ENCODE measurements around the gene PRKCE.

PRKCE gene

DNA sequence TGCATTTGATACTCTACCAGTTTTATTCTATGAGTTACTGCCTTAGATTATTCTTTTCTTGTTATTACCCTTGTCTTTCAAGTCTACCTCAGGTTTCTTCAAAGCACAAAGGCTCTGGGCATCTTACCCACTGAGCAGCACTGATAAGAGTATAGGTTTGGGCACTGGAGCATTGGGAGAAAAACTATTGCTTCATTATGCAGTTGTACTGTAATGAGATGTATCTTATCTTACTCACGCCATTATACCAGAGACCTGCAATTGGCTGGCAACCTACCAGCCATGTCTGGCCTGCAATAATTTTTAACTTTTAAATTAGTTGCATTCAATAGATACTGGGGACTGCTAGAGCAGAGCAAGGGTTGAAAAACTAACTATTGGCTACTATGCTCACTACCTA is 21.5 kb upstream of the PRKCE start:
- TF ChIP-seq, protein P1, sequence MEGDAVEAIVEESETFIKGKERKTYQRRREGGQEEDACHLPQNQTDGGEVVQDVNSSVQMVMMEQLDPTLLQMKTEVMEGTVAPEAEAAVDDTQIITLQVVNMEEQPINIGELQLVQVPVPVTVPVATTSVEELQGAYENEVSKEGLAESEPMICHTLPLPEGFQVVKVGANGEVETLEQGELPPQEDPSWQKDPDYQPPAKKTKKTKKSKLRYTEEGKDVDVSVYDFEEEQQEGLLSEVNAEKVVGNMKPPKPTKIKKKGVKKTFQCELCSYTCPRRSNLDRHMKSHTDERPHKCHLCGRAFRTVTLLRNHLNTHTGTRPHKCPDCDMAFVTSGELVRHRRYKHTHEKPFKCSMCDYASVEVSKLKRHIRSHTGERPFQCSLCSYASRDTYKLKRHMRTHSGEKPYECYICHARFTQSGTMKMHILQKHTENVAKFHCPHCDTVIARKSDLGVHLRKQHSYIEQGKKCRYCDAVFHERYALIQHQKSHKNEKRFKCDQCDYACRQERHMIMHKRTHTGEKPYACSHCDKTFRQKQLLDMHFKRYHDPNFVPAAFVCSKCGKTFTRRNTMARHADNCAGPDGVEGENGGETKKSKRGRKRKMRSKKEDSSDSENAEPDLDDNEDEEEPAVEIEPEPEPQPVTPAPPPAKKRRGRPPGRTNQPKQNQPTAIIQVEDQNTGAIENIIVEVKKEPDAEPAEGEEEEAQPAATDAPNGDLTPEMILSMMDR (IDR thresholded peaks at IDR 0.05; ENCODE audit: control insufficient read depth, insufficient read depth, low read depth, low read length, missing control alignments), result no peak

DNA sequence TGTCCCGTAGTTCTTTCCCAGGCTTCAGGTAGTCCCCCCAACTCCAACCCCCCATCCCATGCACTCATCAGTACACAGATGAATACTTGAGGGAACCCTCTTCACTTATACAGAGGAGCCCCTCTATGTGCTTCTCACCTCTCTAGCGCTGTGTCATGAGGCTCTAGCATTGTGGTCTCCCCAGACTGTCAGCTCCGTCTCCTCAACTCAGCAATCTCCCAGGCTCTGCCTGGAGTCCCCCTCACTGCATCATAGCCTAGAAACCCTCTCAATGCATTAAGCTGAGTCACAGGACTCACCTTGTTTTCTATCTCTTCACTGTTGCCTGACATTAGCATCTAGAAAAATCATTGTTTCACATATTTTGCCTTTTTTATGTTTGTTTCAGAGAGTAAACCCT is 20.2 kb upstream of the PRKCE start:
- TF ChIP-seq, protein P1 (IDR thresholded peaks at IDR 0.05; ENCODE audit: control insufficient read depth, insufficient read depth, low read depth, low read length, missing control alignments), result no peak
- DNase-seq (ENCODE audit: low read depth), result no peak
- no peak overlapping the region for H3K4me3 ChIP-seq (ENCODE audit: control insufficient read depth, low read depth, low read length)

More for the DNA sequence above, 21.5 kb upstream of the PRKCE start:
- H3K4me3 ChIP-seq (ENCODE audit: control insufficient read depth, low read depth, low read length), result no peak overlapping the region
- DNase-seq (ENCODE audit: low read depth), result no peak

DNA sequence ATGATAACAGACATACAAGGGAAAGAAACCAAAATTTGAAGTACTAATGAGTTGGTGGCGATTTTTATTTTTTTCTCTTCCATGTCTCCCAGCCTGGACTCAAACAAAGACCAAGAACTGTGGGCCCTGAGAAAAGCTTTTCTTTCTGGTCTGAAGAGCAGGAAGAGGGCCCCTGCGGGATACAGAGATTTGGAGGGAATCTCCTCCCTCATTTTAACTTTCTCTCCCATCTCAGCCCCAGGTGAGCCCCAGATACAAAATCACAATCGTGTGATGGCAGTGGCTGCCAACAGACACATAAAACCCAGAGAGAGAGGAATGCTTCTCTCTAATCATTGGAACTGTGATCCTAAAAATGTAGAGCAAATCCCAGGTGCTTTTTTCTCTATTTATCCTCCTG is 19.5 kb upstream of the PRKCE start:
- H3K4me3 ChIP-seq (ENCODE audit: control insufficient read depth, low read depth, low read length), result no peak overlapping the region
- TF ChIP-seq, protein P1 (IDR thresholded peaks at IDR 0.05; ENCODE audit: control insufficient read depth, insufficient read depth, low read depth, low read length, missing control alignments), result no peak
- DNase-seq (ENCODE audit: low read depth), result no peak

DNA sequence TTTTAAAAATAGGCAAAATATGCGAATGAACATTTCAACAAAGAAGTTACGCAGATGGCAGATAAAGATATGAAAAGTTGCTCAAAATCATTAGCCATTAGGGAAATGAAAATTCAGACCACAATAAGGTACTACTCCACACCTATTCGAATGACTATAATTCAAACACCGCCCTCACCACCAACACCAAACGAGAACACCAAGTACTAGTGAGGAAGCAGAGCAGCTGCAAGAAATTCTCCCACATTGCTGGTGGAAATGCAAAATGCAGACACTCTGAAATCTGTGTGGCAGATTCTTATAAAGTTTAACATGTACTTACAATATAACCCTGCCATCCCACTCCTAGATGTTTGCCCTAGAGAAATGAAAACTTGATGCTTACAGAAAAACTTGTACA is 17.3 kb upstream of the PRKCE start:
- TF ChIP-seq, protein P1 (IDR thresholded peaks at IDR 0.05; ENCODE audit: control insufficient read depth, insufficient read depth, low read depth, low read length, missing control alignments), result no peak
- no peak overlapping the region for H3K4me3 ChIP-seq (ENCODE audit: control insufficient read depth, low read depth, low read length)
- DNase-seq (ENCODE audit: low read depth), result no peak

DNA sequence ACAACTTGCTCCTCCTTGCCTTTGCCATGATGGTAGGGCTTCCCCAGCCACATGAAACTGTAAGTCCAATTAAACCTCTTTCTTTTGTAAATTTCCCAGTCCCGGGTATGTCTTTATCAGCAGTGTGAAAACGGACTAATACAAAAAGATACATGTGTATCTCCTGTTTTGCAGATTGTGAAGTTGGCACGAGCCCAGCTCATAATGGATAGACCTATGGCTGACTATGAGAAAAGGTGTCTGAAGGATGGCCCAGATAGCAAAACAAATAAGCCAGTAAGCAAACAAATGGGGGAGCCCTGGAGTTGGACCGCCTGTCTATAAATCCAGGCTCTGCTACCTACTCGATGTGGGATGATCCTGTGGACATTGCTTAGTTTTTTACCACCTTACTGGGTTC is 15.5 kb upstream of the PRKCE start:
- no peak for DNase-seq (ENCODE audit: low read depth)
- H3K4me3 ChIP-seq (ENCODE audit: control insufficient read depth, low read depth, low read length), result no peak overlapping the region
- TF ChIP-seq, protein P1 (IDR thresholded peaks at IDR 0.05; ENCODE audit: control insufficient read depth, insufficient read depth, low read depth, low read length, missing control alignments), result no peak

DNA sequence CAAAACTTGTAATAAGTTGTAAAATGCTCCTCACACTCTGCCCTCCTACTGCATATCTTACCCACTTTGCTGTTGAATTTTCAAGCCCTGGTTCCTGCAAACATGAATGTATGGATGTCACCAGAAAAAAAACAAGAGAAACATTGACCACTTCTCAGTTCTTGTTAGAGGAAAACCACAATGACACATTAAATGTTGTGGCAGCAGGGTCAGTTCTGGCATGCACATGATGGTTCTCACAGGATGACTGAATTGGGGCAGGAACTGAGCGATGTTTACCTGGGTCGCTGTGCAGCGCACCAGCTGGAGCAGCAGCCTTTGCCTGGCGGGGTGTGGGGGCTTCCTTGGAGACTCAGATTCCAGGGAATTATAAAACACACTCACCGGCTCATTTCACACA is 14.0 kb upstream of the PRKCE start:
- DNase-seq (ENCODE audit: low read depth), result no peak
- TF ChIP-seq, protein P1 (IDR thresholded peaks at IDR 0.05; ENCODE audit: control insufficient read depth, insufficient read depth, low read depth, low read length, missing control alignments), result no peak
- H3K4me3 ChIP-seq (ENCODE audit: control insufficient read depth, low read depth, low read length), result no peak overlapping the region

DNA sequence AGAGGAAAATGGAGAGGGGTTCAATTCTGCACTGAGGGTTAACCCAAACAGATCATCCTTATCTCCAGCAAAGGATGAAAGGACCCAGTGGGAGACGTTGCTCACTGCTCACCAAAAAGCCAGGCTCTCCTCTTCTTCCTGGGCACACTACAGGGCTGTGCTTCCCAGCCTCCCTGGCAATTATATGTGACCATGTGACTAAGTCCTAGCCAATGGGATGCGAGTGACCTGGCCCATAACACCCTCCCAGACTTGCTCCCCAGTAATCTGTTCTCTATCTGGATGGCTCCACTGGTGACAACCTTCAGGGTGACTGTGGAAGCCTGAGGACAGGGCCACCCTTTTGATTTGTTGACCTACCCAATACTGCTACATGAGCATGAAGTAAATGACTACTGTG is 10.9 kb upstream of the PRKCE start:
- H3K4me3 ChIP-seq (ENCODE audit: control insufficient read depth, low read depth, low read length), result no peak overlapping the region
- DNase-seq (ENCODE audit: low read depth), result no peak
- TF ChIP-seq, protein P1 (IDR thresholded peaks at IDR 0.05; ENCODE audit: control insufficient read depth, insufficient read depth, low read depth, low read length, missing control alignments), result no peak
